ENCODE data around the gene KIF4B. TPM values are rescaled to one million over a fixed set of nuclear protein-coding genes. Genes with fewer than 3 reads are reported as not detected.

KIF4B gene
- total and polyA plus RNA-seq, 7 donors = 0.01 to 0.16 TPM; not detected in 5

DNA sequence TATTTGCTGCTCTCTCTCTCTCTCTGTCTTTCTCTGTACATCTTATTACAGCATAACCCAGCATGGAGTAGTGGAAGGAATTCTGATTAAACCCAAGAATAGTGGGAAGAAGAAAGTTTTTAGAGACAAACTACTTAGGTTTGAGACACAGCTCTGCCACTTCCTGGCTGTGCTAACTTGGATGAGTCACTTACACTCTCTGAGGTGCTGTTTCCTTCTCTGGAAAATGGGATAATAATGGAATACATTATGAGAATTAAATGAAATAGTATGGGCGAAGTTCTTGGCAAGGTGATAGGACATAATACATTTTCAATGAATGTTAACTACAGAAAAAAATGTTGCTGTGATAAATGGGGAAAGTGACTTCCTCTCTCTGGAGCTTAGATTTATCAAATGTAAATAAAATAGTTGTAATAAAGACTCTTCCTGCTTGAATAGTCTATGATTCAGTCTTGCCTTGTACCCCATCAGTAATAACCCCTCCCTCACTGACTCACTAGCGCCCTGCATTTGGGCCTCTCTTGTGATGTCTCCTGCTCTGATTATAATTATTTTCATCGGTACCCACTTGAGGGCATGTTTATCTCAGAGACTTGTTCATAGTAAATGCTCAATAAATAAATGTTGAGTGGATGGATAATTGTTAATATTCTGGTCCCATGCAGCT lies 27.6 kb downstream of the KIF4B start:
- Histone ChIP-seq H3K36me3 (no peaks in the 10 kb centered on the region), H3K9me3 (no peaks in the 10 kb centered on the region), H3K4me1 (no peaks in the 10 kb centered on the region), H3K27me3 (no peaks in the 10 kb centered on the region), H3K4me3 (no peak overlapping the region), H3K27ac (no peak overlapping the region)
- DNase-seq = no peak
- WGBS, 2 donors = 85 to 89% methylated on average over 3 of the region's 3 CpGs
- TF ChIP-seq EP300 (IDR thresholded peaks at IDR 0.05) (no peak), POLR2AphosphoS5 (IDR thresholded peaks at IDR 0.05) (no peak), POLR2A (IDR thresholded peaks at IDR 0.05) (no peak)
- TF ChIP-seq, protein P1, sequence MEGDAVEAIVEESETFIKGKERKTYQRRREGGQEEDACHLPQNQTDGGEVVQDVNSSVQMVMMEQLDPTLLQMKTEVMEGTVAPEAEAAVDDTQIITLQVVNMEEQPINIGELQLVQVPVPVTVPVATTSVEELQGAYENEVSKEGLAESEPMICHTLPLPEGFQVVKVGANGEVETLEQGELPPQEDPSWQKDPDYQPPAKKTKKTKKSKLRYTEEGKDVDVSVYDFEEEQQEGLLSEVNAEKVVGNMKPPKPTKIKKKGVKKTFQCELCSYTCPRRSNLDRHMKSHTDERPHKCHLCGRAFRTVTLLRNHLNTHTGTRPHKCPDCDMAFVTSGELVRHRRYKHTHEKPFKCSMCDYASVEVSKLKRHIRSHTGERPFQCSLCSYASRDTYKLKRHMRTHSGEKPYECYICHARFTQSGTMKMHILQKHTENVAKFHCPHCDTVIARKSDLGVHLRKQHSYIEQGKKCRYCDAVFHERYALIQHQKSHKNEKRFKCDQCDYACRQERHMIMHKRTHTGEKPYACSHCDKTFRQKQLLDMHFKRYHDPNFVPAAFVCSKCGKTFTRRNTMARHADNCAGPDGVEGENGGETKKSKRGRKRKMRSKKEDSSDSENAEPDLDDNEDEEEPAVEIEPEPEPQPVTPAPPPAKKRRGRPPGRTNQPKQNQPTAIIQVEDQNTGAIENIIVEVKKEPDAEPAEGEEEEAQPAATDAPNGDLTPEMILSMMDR (IDR thresholded peaks at IDR 0.05) = no peak
- intact Hi-C loops (cut with DNase I) = no loop called here

DNA sequence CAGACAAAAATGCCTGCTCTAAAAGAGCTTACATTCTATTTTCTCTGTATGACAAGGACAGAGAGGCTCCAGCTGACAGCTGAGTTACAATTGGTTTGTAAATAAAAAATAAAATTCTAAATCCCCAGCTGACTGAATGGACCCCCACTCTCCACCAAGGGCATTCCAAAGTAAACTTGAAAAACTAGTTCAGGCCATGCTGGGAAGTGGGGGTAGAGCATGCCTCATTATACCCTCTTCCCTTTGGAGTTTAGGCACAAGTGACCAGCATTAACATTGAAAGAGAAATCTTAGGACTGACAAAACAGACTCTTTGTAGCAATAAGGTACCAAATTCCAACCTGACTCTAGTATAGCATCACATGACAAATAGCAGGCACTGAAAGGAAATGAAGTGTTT lies 31.0 kb downstream of the KIF4B start:
- H3K9me3 ChIP-seq = no peaks in the 10 kb centered on the region
- no peak overlapping the region for H3K4me3 ChIP-seq
- H3K4me1 ChIP-seq = no peaks in the 10 kb centered on the region
- H3K36me3 ChIP-seq = no peaks in the 10 kb centered on the region
- no peak overlapping the region for H3K27ac ChIP-seq
- TF ChIP-seq, protein P1 (IDR thresholded peaks at IDR 0.05) = no peak
- TF ChIP-seq POLR2A (IDR thresholded peaks at IDR 0.05) (no peak), EP300 (IDR thresholded peaks at IDR 0.05) (no peak), POLR2AphosphoS5 (IDR thresholded peaks at IDR 0.05) (no peak)
- H3K27me3 ChIP-seq = no peaks in the 10 kb centered on the region
- intact Hi-C loops (cut with DNase I) = no loop called here
- no peak for DNase-seq

DNA sequence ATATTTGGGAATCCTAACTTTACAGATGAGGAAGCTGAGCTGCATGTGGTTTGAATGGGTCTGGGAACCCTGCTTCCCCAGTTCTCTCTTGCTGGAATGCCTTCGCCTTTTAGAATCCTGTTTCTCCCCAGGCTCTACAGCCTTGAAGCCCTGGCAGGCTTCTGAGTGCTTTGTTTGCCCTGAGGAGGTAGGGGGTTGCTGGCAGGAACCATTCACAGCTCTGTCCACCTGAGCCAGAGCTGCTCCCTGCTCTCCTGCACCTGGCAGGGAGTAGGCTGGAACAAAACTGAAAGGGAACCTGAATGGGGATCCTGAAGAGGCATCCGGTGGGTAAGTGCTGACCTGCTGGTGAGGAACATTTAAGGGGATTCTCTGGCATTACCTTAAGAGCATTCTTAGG lies 33.0 kb downstream of the KIF4B start:
- Histone ChIP-seq H3K9me3 (no peaks in the 10 kb centered on the region), H3K27me3 (no peaks in the 10 kb centered on the region), H3K36me3 (no peaks in the 10 kb centered on the region), H3K4me1 (no peaks in the 10 kb centered on the region), H3K27ac (no peak overlapping the region), H3K4me3 (no peak overlapping the region)
- TF ChIP-seq POLR2AphosphoS5 (IDR thresholded peaks at IDR 0.05) = no peak
- TF ChIP-seq POLR2A (IDR thresholded peaks at IDR 0.05) = no peak
- no peak for TF ChIP-seq EP300 (IDR thresholded peaks at IDR 0.05)
- TF ChIP-seq, protein P1 (IDR thresholded peaks at IDR 0.05) = no peak
- WGBS, 2 donors = 69 to 81% methylated on average over 2 of the region's 2 CpGs
- no peak for DNase-seq
- intact Hi-C loops (cut with DNase I) = no loop called here

DNA sequence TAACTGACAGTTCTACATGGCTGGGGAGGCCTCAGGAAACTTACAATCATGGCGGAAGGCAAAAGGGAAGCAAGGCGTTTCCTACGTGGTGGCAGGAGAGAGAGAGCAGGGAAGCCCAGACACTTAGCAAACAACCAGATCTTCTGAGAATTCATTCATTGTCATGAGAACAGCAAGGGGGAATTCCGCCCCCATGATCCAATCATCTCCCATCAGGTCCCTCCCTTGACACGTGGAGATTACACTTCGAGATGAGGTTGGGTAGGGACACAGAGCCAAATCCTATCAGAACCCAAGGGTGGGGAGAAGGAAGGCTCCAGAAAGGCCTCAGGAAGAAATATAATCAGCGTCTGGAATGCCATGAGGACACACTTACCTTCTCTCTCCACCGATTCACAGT lies 34.3 kb downstream of the KIF4B start:
- DNase-seq = no peak
- H3K4me3 ChIP-seq = no peak overlapping the region
- H3K27ac ChIP-seq = no peak overlapping the region
- 71 to 83% methylated on average over 8 of the region's 8 CpGs for WGBS, 2 donors
- intact Hi-C loops (cut with DNase I) = no loop called here
- no peaks in the 10 kb centered on the region for H3K9me3 ChIP-seq
- no peaks in the 10 kb centered on the region for H3K36me3 ChIP-seq
- TF ChIP-seq, protein P1 (IDR thresholded peaks at IDR 0.05) = no peak
- no peak for TF ChIP-seq EP300 (IDR thresholded peaks at IDR 0.05)
- no peak for TF ChIP-seq POLR2AphosphoS5 (IDR thresholded peaks at IDR 0.05)
- TF ChIP-seq POLR2A (IDR thresholded peaks at IDR 0.05) = no peak
- no peaks in the 10 kb centered on the region for H3K27me3 ChIP-seq
- H3K4me1 ChIP-seq = peaks cover 0 to 2% (median 0%) of the 10 kb centered on the region in 4 donors
